ENCODE data around the gene EPHA6. TPM values are rescaled to one million over a fixed set of nuclear protein-coding genes. Genes with fewer than 3 reads are reported as not detected.
A peak's percentile ranks its signal among the peaks of the same experiment; 100 is the strongest.
"Not testable (repeated sequence)": the region's sequence is repeated elsewhere in the genome, so short reads cannot be mapped to it uniquely, and the experiment has no call there.

EPHA6 gene
- total RNA-seq, 1 experiment from 2014 or later, result 3.2 TPM

GRCh38 chr3:96869316-96869715, 54.9 kb downstream of the EPHA6 start:
- in situ Hi-C loops (cut with HindIII; ENCODE audit: low pct_unique_long_range_greater_than_20kb, low sequenced_read_pairs), result no loop called here
- no peak for DNase-seq (ENCODE audit: low read depth)

GRCh38 chr3:96877510-96877909, 63.1 kb downstream of the EPHA6 start:
- no peak for DNase-seq (ENCODE audit: low read depth)
- in situ Hi-C loops (cut with HindIII; ENCODE audit: low pct_unique_long_range_greater_than_20kb, low sequenced_read_pairs), result no loop called here

- no peak for DNase-seq (ENCODE audit: low read depth)
- in situ Hi-C loops (cut with HindIII; ENCODE audit: low pct_unique_long_range_greater_than_20kb, low sequenced_read_pairs), result no loop called here
Observed at GRCh38 chr3:96900031-96900430, 85.6 kb downstream of the EPHA6 start.

GRCh38 chr3:96900566-96900965, 86.2 kb downstream of the EPHA6 start:
- in situ Hi-C loops (cut with HindIII; ENCODE audit: low pct_unique_long_range_greater_than_20kb, low sequenced_read_pairs), result no loop called here
- DNase-seq (ENCODE audit: low read depth), result no peak

GRCh38 chr3:96915445-96915844, 101.1 kb downstream of the EPHA6 start:
- no peak for DNase-seq (ENCODE audit: low read depth)
- in situ Hi-C loops (cut with HindIII; ENCODE audit: low pct_unique_long_range_greater_than_20kb, low sequenced_read_pairs), result no loop called here

- in situ Hi-C loops (cut with HindIII; ENCODE audit: low pct_unique_long_range_greater_than_20kb, low sequenced_read_pairs), result no loop called here
- no peak for DNase-seq (ENCODE audit: low read depth)
Observed at GRCh38 chr3:96931119-96931862, 116.9 kb downstream of the EPHA6 start.

GRCh38 chr3:96942131-96942530, 127.7 kb downstream of the EPHA6 start:
- in situ Hi-C loops (cut with HindIII; ENCODE audit: low pct_unique_long_range_greater_than_20kb, low sequenced_read_pairs); DNase-seq (ENCODE audit: low read depth): not testable (repeated sequence)

- in situ Hi-C loops (cut with HindIII; ENCODE audit: low pct_unique_long_range_greater_than_20kb, low sequenced_read_pairs), result no loop called here
- no peak for DNase-seq (ENCODE audit: low read depth)
Observed at GRCh38 chr3:96958856-96959255, 144.5 kb downstream of the EPHA6 start.

GRCh38 chr3:96959474-96959873, 145.1 kb downstream of the EPHA6 start:
- no peak for DNase-seq (ENCODE audit: low read depth)
- in situ Hi-C loops (cut with HindIII; ENCODE audit: low pct_unique_long_range_greater_than_20kb, low sequenced_read_pairs), result no loop called here

GRCh38 chr3:96959901-96960641, 145.7 kb downstream of the EPHA6 start:
- DNase-seq (ENCODE audit: low read depth), result no peak
- in situ Hi-C loops (cut with HindIII; ENCODE audit: low pct_unique_long_range_greater_than_20kb, low sequenced_read_pairs), result no loop called here

- in situ Hi-C loops (cut with HindIII; ENCODE audit: low pct_unique_long_range_greater_than_20kb, low sequenced_read_pairs), result no loop called here
- DNase-seq (ENCODE audit: low read depth), result no peak
Observed at GRCh38 chr3:96960661-96961330, 146.4 kb downstream of the EPHA6 start.

GRCh38 chr3:96961576-96961975, 147.2 kb downstream of the EPHA6 start:
- in situ Hi-C loops (cut with HindIII; ENCODE audit: low pct_unique_long_range_greater_than_20kb, low sequenced_read_pairs), result no loop called here

GRCh38 chr3:96966181-96966929, 152.0 kb downstream of the EPHA6 start:
- in situ Hi-C loops (cut with HindIII; ENCODE audit: low pct_unique_long_range_greater_than_20kb, low sequenced_read_pairs), result no loop called here
- no peak for DNase-seq (ENCODE audit: low read depth)

More at GRCh38 chr3:96961576-96961975, 147.2 kb downstream of the EPHA6 start:
- no peak for DNase-seq (ENCODE audit: low read depth)

- in situ Hi-C loops (cut with HindIII; ENCODE audit: low pct_unique_long_range_greater_than_20kb, low sequenced_read_pairs), result no loop called here
- peak; percentile 3 for DNase-seq (ENCODE audit: low read depth)
Observed at GRCh38 chr3:96970211-96970610, 155.8 kb downstream of the EPHA6 start.

- in situ Hi-C loops (cut with HindIII; ENCODE audit: low pct_unique_long_range_greater_than_20kb, low sequenced_read_pairs), result no loop called here
- DNase-seq (ENCODE audit: low read depth), result no peak
Observed at GRCh38 chr3:96977671-96978070, 163.3 kb downstream of the EPHA6 start.

- in situ Hi-C loops (cut with HindIII; ENCODE audit: low pct_unique_long_range_greater_than_20kb, low sequenced_read_pairs), result not testable (repeated sequence)
- DNase-seq (ENCODE audit: low read depth), result peak; percentile 6
Observed at GRCh38 chr3:96983716-96984115, 169.3 kb downstream of the EPHA6 start.

GRCh38 chr3:96986241-96986640, 171.8 kb downstream of the EPHA6 start:
- no peak for DNase-seq (ENCODE audit: low read depth)
- in situ Hi-C loops (cut with HindIII; ENCODE audit: low pct_unique_long_range_greater_than_20kb, low sequenced_read_pairs), result no loop called here

GRCh38 chr3:96991231-96991630, 176.8 kb downstream of the EPHA6 start:
- in situ Hi-C loops (cut with HindIII; ENCODE audit: low pct_unique_long_range_greater_than_20kb, low sequenced_read_pairs), result no loop called here
- DNase-seq (ENCODE audit: low read depth), result no peak

Measured in Caki2 (cell line).